WTC11 (cell line): Measurements from ENCODE around the gene LDLRAD4.

Experiments used
- FOXK1 ChIP-seq: sonication (generic); formaldehyde crosslinking; IDR thresholded peaks from 2 replicates; pipeline ENCODE4 v1.8.0; 2022; ENCODE audit warnings: mild to moderate bottlenecking, moderate library complexity, missing genetic modification reagents
- IRF2 ChIP-seq: sonication (generic); formaldehyde crosslinking; IDR thresholded peaks from 2 replicates; pipeline ENCODE4 v1.8.0; 2022; ENCODE audit warnings: low read depth, missing genetic modification reagents, borderline replicate concordance
- SP1 ChIP-seq: sonication (generic); formaldehyde crosslinking; conservative IDR thresholded peaks from 2 replicates; pipeline ENCODE4 v1.8.1; 2022; ENCODE audit warnings: missing genetic modification reagents
- TCF7 ChIP-seq: sonication (generic); formaldehyde crosslinking; IDR thresholded peaks from 2 replicates; pipeline ENCODE4 v1.8.0; 2022; ENCODE audit warnings: mild to moderate bottlenecking, low read depth, missing genetic modification reagents, moderate library complexity
- ZBTB21 ChIP-seq: sonication (generic); formaldehyde crosslinking; IDR thresholded peaks from 2 replicates; pipeline ENCODE4 v1.8.1; 2023; ENCODE audit warnings: mild to moderate bottlenecking, missing genetic modification reagents, borderline replicate concordance
- TF ChIP-seq, protein P1 (sequence below): fragments of 200-600 bp; IDR thresholded peaks from 2 replicates; pipeline ENCODE4 v1.8.0; 2022; ENCODE audit warnings: antibody characterized with exemption
- TF ChIP-seq, protein P2 (sequence below): sonication (generic); formaldehyde crosslinking; IDR thresholded peaks from 2 replicates; pipeline ENCODE4 v1.8.1; 2023; ENCODE audit warnings: mild to moderate bottlenecking, missing genetic modification reagents, borderline replicate concordance

DNA sequence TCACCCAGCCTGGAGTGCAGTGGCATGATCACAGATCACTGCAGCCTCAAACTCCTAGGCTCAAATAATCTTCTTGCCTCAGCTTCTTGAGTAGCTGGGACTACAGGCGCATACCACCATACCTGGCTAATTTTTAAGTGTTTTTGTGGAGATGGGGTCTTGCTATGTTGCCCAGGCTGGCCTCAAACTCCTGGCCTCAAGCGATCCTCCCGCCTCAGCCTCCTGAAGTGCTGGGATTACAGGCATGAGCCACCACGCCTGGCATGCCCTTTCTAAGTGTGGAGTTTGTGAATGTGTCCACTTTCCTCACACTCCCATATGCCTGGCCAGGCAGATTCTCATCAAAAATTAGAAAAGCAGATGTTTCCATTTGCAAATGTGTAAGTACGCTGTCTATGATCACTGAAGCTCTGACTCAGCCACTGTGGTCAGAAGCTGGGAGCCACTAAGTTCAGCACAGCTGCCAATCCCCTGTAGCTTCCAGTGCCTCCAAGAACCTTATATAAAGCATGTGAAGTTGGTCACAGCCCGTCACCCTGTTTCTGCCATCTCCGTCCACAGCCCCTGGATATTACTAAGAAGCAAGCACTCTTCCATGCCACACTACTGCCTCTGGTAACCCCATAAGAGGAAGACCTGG is 352.4 kb downstream of the LDLRAD4 start:
- TF ChIP-seq, protein P1, sequence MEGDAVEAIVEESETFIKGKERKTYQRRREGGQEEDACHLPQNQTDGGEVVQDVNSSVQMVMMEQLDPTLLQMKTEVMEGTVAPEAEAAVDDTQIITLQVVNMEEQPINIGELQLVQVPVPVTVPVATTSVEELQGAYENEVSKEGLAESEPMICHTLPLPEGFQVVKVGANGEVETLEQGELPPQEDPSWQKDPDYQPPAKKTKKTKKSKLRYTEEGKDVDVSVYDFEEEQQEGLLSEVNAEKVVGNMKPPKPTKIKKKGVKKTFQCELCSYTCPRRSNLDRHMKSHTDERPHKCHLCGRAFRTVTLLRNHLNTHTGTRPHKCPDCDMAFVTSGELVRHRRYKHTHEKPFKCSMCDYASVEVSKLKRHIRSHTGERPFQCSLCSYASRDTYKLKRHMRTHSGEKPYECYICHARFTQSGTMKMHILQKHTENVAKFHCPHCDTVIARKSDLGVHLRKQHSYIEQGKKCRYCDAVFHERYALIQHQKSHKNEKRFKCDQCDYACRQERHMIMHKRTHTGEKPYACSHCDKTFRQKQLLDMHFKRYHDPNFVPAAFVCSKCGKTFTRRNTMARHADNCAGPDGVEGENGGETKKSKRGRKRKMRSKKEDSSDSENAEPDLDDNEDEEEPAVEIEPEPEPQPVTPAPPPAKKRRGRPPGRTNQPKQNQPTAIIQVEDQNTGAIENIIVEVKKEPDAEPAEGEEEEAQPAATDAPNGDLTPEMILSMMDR = no peak
- no peak for TF ChIP-seq SP1 (CRISPR knock-in tag)
- no peak for TF ChIP-seq IRF2 (CRISPR knock-in tag)
- TF ChIP-seq FOXK1 (CRISPR knock-in tag) = no peak
- no peak for TF ChIP-seq TCF7 (CRISPR knock-in tag)
- TF ChIP-seq ZBTB21 (CRISPR knock-in tag) = no peak
- TF ChIP-seq, protein P2, sequence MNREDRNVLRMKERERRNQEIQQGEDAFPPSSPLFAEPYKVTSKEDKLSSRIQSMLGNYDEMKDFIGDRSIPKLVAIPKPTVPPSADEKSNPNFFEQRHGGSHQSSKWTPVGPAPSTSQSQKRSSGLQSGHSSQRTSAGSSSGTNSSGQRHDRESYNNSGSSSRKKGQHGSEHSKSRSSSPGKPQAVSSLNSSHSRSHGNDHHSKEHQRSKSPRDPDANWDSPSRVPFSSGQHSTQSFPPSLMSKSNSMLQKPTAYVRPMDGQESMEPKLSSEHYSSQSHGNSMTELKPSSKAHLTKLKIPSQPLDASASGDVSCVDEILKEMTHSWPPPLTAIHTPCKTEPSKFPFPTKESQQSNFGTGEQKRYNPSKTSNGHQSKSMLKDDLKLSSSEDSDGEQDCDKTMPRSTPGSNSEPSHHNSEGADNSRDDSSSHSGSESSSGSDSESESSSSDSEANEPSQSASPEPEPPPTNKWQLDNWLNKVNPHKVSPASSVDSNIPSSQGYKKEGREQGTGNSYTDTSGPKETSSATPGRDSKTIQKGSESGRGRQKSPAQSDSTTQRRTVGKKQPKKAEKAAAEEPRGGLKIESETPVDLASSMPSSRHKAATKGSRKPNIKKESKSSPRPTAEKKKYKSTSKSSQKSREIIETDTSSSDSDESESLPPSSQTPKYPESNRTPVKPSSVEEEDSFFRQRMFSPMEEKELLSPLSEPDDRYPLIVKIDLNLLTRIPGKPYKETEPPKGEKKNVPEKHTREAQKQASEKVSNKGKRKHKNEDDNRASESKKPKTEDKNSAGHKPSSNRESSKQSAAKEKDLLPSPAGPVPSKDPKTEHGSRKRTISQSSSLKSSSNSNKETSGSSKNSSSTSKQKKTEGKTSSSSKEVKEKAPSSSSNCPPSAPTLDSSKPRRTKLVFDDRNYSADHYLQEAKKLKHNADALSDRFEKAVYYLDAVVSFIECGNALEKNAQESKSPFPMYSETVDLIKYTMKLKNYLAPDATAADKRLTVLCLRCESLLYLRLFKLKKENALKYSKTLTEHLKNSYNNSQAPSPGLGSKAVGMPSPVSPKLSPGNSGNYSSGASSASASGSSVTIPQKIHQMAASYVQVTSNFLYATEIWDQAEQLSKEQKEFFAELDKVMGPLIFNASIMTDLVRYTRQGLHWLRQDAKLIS (CRISPR knock-in tag) = no peak
